Neuron (in vitro differentiated cells): ENCODE data around the gene FAM118A.
"Not testable (repeated sequence)": the region's sequence is repeated elsewhere in the genome, so short reads cannot be mapped to it uniquely, and the experiment has no call there.

ENCODE experiments used
- H2AFZ ChIP-seq: one replicate; pipeline ENCODE4 v1.6.1; 2013; ENCODE audit warnings: low read depth, mild to moderate bottlenecking, inconsistent platforms, low read length, moderate library complexity
- H3K27me3 ChIP-seq: one replicate; pipeline ENCODE4 v1.6.1; 2013; ENCODE audit warnings: low read length; ENCODE audit not compliant: insufficient read depth
- H3K36me3 ChIP-seq: one replicate; pipeline ENCODE4 v1.6.1; 2013; ENCODE audit warnings: low read length; ENCODE audit not compliant: insufficient read depth
- H3K4me1 ChIP-seq: one replicate; pipeline ENCODE4 v1.6.1; 2013; ENCODE audit warnings: low read length; ENCODE audit not compliant: insufficient read depth
- H3K4me3 ChIP-seq: 2 replicates; pipeline ENCODE4 v1.5.1; 2013; ENCODE audit warnings: mild to moderate bottlenecking, low read length, moderate library complexity
- H3K9me3 ChIP-seq: one replicate; pipeline ENCODE4 v1.6.1; 2013; ENCODE audit warnings: low read length

The FAM118A gene

DNA sequence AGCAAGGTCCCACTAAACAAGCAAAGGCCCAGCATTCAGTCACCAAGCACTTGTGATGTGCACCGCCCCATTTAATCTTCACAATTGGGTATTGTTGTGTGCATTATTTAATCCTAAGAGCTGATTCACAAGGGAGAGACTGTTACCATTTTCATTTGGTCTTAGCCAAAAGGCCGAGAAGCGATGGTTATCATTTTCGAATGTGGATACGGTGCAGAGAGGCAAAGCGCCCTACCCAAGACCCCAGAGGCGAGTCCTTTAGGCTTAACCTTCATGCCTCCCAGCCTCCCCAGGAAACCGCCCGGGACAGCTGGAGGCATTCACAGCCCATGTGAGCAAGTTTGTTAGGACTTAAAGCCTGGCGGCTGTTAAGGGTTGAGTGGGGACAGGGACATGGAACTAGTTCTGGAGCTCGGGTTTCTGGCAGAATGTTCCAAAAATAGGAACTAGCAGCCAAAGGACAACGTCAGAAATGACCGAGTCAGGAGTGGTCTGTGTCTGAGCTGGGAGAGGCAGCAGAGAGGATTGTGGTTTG, 38.0 kb upstream of the FAM118A start:
- H3K4me3 ChIP-seq, result no peak overlapping the region
- no peaks in the 10 kb centered on the region for H3K36me3 ChIP-seq
- peaks cover 6% of the 10 kb centered on the region for H3K4me1 ChIP-seq
- H3K9me3 ChIP-seq, result no peaks in the 10 kb centered on the region
- H2AFZ ChIP-seq, result no peak overlapping the region
- peaks cover 18% of the 10 kb centered on the region for H3K27me3 ChIP-seq

DNA sequence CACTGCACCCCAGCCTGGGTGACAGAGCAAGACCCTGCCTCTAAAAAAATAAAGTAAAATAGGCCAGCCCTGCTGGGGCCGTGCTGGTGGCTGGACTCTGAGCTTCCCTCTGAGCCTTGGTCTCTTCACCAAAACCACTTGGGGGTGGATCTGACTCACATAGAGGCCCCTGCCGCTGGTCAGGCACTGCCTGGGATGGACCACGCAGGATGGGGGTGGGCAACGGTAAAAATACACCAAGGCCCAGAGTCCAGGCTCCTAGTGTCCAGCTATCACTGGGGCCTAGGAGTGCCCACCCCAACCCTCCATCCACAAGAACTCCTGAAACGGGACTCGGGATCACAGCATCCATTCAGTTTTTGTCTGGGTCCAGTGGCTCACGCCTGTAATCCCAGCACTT, 37.2 kb upstream of the FAM118A start:
- no peak overlapping the region for H3K4me3 ChIP-seq
- H2AFZ ChIP-seq, result no peak overlapping the region
- no peaks in the 10 kb centered on the region for H3K36me3 ChIP-seq
- peaks cover 18% of the 10 kb centered on the region for H3K27me3 ChIP-seq
- no peaks in the 10 kb centered on the region for H3K9me3 ChIP-seq
- H3K4me1 ChIP-seq, result peaks cover 6% of the 10 kb centered on the region

DNA sequence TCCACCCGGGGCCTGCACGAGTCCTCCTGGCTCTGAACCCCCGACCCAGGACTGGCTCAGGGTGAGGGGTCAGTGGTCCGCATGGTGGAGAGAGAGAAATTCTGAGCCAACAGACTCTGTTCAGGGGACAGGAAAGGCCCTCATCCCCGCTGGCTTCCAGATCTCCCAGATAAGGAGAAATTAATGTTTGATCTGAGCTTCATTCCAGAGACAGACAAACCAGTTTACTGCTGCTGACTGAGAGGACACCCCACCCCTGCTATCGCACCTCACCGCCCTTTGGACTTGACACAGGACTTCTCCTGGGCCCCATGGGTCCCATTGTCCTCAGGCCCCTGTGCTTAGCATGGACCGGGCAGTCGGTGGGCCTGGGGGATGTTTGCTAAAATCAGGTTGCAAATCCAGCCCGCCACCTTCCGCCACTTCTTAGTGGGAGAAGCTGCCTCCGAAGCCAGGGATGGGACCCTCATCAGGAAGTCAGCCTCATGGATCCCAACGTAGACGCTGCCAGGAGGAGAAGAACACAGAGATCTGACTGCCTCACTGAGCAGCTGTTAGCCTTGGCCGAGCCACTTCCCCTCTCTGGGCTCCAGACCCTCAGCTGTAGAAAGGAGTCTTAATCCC, 36.2 kb upstream of the FAM118A start:
- Histone ChIP-seq H2AFZ (no peak overlapping the region), H3K4me3 (no peak overlapping the region), H3K27me3 (peaks cover 18% of the 10 kb centered on the region), H3K9me3 (no peaks in the 10 kb centered on the region), H3K4me1 (peaks cover 6% of the 10 kb centered on the region), H3K36me3 (no peaks in the 10 kb centered on the region)

DNA sequence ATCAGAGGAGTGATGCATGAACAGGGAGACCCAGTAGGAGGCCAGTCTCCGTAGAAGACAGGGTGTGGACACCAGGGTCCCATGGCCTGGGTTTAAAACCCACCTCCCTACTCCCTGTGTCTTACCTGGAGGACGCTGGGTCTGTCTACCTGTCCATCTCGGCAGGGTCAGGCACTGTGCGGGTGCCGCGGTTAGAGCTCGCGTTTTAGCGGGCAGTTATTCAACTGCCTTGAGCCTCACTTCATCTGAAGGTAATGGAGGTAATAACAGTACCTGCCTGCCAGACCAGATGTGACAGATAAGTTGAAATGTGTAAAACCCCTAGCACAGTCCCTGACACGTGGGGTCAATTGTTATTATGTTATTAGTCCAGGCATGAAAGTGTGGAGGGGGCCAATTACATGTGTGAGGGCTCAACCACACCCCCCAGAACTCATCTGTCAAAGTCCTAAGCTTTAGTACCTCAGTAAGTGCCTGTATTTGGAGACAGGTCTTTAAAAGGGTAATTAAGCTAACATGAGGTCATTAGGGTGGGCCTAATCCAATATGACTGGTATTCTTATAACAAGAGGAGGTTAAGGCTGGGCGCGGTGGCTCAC, 33.1 kb upstream of the FAM118A start:
- no peaks in the 10 kb centered on the region for H3K9me3 ChIP-seq
- H3K27me3 ChIP-seq, result peaks cover 6% of the 10 kb centered on the region
- H3K36me3 ChIP-seq, result no peaks in the 10 kb centered on the region
- peaks cover 4% of the 10 kb centered on the region for H3K4me1 ChIP-seq
- no peak overlapping the region for H2AFZ ChIP-seq
- H3K4me3 ChIP-seq, result no peak overlapping the region

DNA sequence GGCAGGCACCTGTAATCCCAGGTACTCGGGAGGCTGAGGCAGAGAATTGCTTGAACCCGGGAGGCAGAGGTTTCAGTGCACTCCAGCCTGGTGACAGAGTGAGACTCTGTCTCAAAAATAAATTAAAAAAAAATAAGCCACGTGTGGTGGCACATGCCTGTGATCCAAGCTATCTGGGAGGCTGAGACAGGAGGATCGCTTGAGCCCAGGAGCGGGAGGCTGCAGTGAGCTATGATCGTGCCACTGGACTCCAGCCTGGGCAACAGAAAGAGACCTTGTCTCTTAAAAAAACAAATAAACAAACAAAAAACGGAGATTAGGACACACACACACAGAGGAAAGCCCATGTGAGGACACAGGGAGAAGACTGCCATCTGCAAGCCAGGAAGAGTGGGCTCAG, 32.0 kb upstream of the FAM118A start:
- H3K27me3 ChIP-seq, result peaks cover 10% of the 10 kb centered on the region
- H3K9me3 ChIP-seq, H2AFZ ChIP-seq, H3K4me3 ChIP-seq, H3K36me3 ChIP-seq, H3K4me1 ChIP-seq: not testable (repeated sequence)

GRCh38 chr22:45278125-45278524, 31.6 kb upstream of the FAM118A start:
- peaks cover 4% of the 10 kb centered on the region for H3K4me1 ChIP-seq
- peaks cover 11% of the 10 kb centered on the region for H3K27me3 ChIP-seq
- H3K36me3 ChIP-seq, result no peaks in the 10 kb centered on the region
- H3K4me3 ChIP-seq, result no peak overlapping the region
- no peak overlapping the region for H2AFZ ChIP-seq
- H3K9me3 ChIP-seq, result no peaks in the 10 kb centered on the region

- H2AFZ ChIP-seq, result no peak overlapping the region
These were observed 29.1 kb upstream of the FAM118A start for GRCh38 chr22:45280587-45280980.

GRCh38 chr22:45281010-45281409, 28.7 kb upstream of the FAM118A start:
- no peak overlapping the region for H3K4me3 ChIP-seq
- no peaks in the 10 kb centered on the region for H3K36me3 ChIP-seq
- H3K27me3 ChIP-seq, result peaks cover 32% of the 10 kb centered on the region
- H2AFZ ChIP-seq, result no peak overlapping the region
- H3K9me3 ChIP-seq, result no peaks in the 10 kb centered on the region
- peaks cover 5% of the 10 kb centered on the region for H3K4me1 ChIP-seq

More at GRCh38 chr22:45280587-45280980, 29.1 kb upstream of the FAM118A start:
- Histone ChIP-seq H3K36me3 (no peaks in the 10 kb centered on the region), H3K27me3 (peaks cover 28% of the 10 kb centered on the region), H3K4me1 (peaks cover 5% of the 10 kb centered on the region), H3K4me3 (no peak overlapping the region), H3K9me3 (no peaks in the 10 kb centered on the region)

GRCh38 chr22:45284705-45285262, 24.9 kb upstream of the FAM118A start, which contains the start of gene UPK3A:
TSS of gene UPK3A (plus strand) at chr22:45284949. CDS start at chr22:45285014, 65 bp downstream.
- Histone ChIP-seq H3K4me3 (no peak within 1 kb of the TSS), H3K27me3 (peaks cover 45% of the 10 kb centered on the region), H3K9me3 (no peaks in the 10 kb centered on the region), H2AFZ (peak within 1 kb of the TSS; percentile 3), H3K4me1 (peaks cover 2% of the 10 kb centered on the region), H3K36me3 (no peaks in the 10 kb centered on the region)

DNA sequence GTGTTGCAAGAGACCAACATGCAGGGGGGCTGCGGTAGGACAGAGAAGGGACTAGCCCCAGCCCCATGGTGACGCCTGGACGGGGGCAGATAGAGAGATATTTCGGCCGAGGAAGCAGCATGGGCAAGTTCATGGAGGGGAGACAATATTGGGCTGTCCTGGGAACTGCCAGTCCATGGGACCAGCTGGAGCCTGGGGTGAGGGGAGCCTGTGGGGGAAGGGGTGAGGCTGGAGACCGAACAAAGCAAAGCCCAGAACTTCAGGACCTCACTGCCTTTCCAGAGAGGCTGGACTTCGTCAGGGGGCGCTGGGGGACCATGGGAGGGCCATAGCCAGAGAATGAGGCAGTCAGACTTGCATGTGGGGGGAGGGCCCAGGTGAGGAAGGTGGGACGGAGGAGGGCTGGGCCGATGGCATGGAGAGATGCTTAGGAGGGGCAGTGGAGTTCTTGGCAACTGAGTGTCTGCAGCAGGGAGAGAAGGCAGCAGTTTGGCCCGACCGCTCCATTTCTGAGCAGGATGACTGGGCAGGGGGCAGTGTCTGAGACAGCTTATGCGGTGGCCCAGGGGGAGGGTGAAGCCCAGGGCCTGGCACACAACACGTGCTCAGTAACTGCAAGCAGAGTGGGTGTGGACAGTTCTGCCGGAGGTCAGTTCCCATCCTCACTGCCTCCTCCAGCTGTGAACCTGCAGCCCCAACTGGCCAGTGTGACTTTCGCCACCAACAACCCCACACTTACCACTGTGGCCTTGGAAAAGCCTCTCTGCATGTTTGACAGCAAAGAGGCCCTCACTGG, 24.3 kb upstream of the FAM118A start:
- Histone ChIP-seq H3K4me3 (no peak overlapping the region), H3K4me1 (peaks cover 4% of the 10 kb centered on the region), H3K9me3 (no peaks in the 10 kb centered on the region), H2AFZ (peak overlapping the region; percentile 3), H3K27me3 (peaks cover 45% of the 10 kb centered on the region), H3K36me3 (no peaks in the 10 kb centered on the region)

- Histone ChIP-seq H3K36me3 (no peaks in the 10 kb centered on the region), H2AFZ (no peak overlapping the region), H3K27me3 (peaks cover 44% of the 10 kb centered on the region), H3K4me3 (no peak overlapping the region), H3K9me3 (no peaks in the 10 kb centered on the region), H3K4me1 (peaks cover 10% of the 10 kb centered on the region)
These were observed 22.7 kb upstream of the FAM118A start for GRCh38 chr22:45286854-45287551.

DNA sequence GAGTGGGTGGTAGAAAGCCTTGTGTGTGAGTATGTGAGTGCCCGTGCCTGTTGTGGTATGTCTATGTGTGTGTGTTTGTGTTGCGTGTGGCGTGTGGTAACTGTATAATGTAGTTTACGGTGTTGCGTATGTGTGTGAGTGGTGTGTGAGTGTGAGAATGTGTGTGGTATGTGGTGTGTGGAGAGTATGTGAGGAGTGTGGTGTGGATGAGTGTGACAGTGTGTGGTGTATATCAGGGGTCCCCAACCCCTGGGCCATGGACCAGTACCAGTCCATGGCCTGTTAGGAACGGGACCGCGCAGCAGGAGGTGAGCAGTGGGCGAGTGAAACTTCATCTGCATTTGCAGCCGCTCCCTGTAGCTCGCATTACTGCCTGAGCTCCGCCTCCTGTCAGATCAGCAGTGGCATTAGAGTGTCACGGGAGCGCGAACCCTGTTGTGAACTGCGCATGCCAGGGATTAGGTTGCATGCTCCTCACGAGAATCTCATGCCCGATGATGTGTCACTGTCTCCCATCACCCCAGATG, 19.3 kb upstream of the FAM118A start:
- Histone ChIP-seq H2AFZ (no peak overlapping the region), H3K4me1 (peaks cover 8% of the 10 kb centered on the region), H3K9me3 (no peaks in the 10 kb centered on the region), H3K4me3 (no peak overlapping the region), H3K27me3 (peaks cover 19% of the 10 kb centered on the region), H3K36me3 (no peaks in the 10 kb centered on the region)
